Measurements from ENCODE around the gene ZSCAN18.

Gene ZSCAN18

GRCh38 chr19:58042495-58043340 is 55.3 kb downstream of the ZSCAN18 start:
- no peak for DNase-seq

DNA sequence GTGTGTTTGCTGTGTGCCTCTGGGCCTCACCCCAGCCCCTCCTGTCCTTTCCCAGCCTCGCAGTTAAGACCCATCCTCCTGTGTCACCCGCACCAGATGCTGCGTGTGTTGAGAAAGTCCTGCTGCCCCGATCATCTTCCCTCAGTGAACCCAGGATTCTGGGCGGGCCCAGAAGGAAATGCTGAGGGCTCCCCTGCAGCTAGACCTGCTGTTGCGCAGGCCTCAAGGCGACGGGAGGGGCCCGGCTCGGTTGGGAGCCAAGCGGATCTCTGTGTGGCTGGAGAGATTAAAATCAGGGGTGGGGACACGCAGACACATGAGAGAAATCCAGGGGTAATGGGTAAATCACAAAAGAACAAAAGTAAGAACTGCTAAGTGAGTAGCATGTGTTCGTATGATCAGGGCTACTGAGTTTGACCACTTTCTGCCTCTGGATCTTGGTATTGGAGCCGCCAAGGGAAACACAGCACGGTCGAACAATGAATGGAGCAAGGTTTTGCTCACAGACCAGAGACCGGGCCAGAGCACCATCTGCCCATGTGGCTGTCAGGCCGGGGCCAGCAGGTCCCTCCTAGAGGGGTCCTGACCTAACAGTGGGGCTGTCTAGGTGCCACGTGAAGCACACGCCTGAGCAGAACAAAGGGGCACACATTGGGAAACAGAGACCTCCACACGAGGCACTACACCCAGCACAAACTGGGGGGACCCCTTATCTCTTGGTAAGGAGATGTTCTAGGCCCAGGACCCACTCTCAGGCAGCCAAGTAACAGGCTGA is 57.1 kb downstream of the ZSCAN18 start:
- no peak for DNase-seq

- no peak for DNase-seq
Observed at GRCh38 chr19:58038688-58039204, 59.3 kb downstream of the ZSCAN18 start.

DNA sequence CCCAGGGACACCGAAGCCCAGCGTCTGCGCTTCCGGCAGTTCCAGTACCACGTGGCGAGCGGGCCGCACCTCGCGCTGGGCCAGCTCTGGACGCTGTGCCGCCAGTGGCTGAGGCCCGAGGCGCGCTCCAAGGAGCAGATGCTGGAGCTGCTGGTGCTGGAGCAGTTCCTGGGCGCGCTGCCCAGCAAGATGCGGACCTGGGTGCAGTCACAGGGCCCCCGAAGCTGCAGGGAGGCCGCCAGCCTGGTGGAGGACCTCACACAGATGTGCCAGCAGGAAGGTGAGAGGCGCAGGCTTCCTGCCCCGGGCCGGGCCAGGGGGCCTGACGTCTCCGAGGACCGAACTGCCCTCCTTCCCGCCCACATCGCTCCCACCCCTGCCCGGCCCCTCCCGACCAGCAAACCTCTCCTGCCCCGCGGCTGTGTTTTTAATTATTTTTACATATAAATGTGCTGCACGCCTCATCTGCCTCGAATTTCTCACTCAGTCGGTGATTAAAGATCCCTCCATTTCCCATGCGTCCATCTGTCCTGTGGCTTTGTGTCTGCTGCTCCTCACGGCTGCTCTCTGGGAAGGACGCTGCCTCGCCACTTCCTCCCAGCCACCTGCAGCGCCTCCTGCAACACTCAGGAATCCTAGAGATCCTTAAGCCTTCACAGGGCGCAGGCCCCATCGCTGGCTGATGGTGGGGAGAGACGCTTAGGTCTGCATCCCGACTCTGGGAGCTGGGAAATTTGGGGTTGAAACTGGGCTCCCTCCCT is 59.9 kb downstream of the ZSCAN18 start:
- no peak for DNase-seq

DNA sequence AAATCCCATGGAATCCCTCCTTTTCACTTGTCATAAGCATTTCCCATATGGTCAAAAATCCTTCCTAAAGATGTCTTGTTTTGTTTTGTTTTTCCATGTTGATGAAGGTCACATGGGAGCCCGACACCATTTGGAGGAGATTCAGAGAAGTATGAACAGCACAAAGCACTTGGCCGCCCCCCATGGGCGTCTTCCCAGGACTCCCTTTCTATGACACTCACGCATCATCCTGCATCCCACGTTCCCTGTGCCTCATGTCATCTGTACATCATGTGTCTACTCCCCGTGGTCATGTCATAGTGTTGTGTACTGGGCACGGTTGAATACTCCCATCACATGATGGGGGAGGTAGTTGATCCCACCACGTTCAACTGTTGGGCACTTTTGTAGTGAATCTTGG is 62.2 kb downstream of the ZSCAN18 start:
- no peak for DNase-seq

GRCh38 chr19:58034477-58034793 is 63.6 kb downstream of the ZSCAN18 start:
- DNase-seq: no peak

All from NCI-H345 (cell line).